ENCODE results near the gene LPAR2. TPM values are rescaled to one million over a fixed set of nuclear protein-coding genes. Genes with fewer than 3 reads are reported as not detected.
"Not testable (repeated sequence)": the region's sequence is repeated elsewhere in the genome, so short reads cannot be mapped to it uniquely, and the experiment has no call there.

Gene LPAR2
- total RNA-seq, 3 donors from 2014 or later = 9.4 to 15.1 (median 14.7) TPM

DNA sequence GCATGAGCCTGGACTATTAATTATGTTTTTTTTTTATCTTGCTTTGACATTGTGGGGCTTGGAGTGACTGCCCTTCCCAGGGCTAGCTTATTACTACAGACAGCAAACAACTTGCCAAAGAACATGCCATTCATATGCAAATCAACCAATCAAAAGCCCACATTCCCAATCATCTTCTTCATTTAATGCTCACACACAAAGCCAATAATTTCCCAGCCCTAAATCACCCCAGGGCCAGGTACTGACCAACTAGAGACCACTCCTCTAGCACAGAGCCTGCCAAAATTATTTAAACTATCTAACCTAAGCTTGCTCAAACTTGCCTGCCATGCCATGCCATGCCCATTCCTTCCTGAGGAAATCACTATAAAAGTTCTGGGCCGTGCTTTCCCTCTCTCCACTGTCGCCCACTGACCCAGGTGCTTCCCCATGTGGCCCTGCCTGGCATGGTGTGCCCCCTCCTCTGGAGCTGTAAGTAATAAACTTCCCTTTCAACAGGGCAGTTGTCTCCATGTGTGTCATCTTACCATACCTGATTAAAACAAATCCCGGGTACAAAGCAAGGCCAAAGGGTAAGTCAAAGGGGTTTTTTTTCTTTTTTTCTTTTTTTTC is 25.2 kb downstream of the LPAR2 start:
- Mint-ChIP-seq H3K4me3 (peak overlapping the region; percentile 55), H3K4me1 (ENCODE audit: low read depth) (peaks cover 67% of the 10 kb centered on the region), H3K27me3 (ENCODE audit: low read depth) (no peaks in the 10 kb centered on the region), H3K36me3 (ENCODE audit: insufficient read depth) (peaks cover 8% of the 10 kb centered on the region), H3K9me3 (peaks cover 7% of the 10 kb centered on the region)
- DNase-seq (no peak), ATAC-seq (no peak)

GRCh38 chr19:19602136-19602712 is 25.8 kb downstream of the LPAR2 start:
- H3K4me3 Mint-ChIP-seq = peak overlapping the region; percentile 42
- peak; percentile 41 for DNase-seq
- H3K9me3 Mint-ChIP-seq = peaks cover 7% of the 10 kb centered on the region
- ATAC-seq = no peak
- H3K4me1 Mint-ChIP-seq (ENCODE audit: low read depth) = peaks cover 70% of the 10 kb centered on the region
- H3K27me3 Mint-ChIP-seq (ENCODE audit: low read depth) = no peaks in the 10 kb centered on the region
- H3K36me3 Mint-ChIP-seq (ENCODE audit: insufficient read depth) = peaks cover 9% of the 10 kb centered on the region

DNA sequence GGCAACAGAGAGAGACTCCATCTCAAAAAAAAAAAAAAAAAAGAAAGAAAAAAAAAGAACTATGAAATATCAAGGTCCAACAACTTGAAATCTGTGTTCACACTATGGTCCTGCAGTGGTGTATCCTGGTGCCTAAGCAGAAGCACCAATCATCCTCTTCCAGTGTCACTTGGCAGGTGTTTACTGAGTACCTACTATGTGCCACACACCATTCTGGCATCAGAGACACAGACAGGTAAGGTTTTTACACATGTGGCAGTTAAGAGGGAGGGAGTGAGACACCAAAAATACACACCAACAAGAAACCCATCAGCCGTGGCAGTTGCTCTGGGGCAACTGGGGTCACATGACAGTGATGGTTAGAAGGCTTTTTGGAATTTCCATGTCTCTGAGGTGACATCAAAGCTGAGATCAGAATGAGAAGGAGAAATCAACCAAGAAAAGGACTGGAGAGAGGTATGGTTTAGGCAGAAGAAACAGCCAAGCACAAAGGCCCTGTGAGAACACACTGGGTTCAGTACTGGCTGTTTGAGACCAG is 27.2 kb downstream of the LPAR2 start:
- DNase-seq (no peak), ATAC-seq (no peak)
- Mint-ChIP-seq H3K27me3 (ENCODE audit: low read depth) (no peaks in the 10 kb centered on the region), H3K9me3 (peaks cover 7% of the 10 kb centered on the region), H3K4me1 (ENCODE audit: low read depth) (peaks cover 67% of the 10 kb centered on the region), H3K36me3 (ENCODE audit: insufficient read depth) (peaks cover 6% of the 10 kb centered on the region), H3K4me3 (peak overlapping the region; percentile 26)

GRCh38 chr19:19598728-19599451 is 29.1 kb downstream of the LPAR2 start:
- Mint-ChIP-seq H3K4me1 (ENCODE audit: low read depth) (peaks cover 82% of the 10 kb centered on the region), H3K36me3 (ENCODE audit: insufficient read depth) (peaks cover 11% of the 10 kb centered on the region), H3K4me3 (peak overlapping the region; percentile 73)
- ATAC-seq = peak; percentile 53 to 57
- DNase-seq = peak; percentile 60
- not testable (repeated sequence) for H3K27me3 Mint-ChIP-seq (ENCODE audit: low read depth); H3K9me3 Mint-ChIP-seq

GRCh38 chr19:19597809-19598306 is 30.2 kb downstream of the LPAR2 start:
- H3K4me1 Mint-ChIP-seq (ENCODE audit: low read depth) = peaks cover 73% of the 10 kb centered on the region
- ATAC-seq (peak; percentile 76 to 80), DNase-seq (peak; percentile 35)
- H3K9me3 Mint-ChIP-seq = peaks cover 7% of the 10 kb centered on the region
- peak overlapping the region; percentile 73 for H3K4me3 Mint-ChIP-seq
- H3K36me3 Mint-ChIP-seq (ENCODE audit: insufficient read depth) = peaks cover 11% of the 10 kb centered on the region
- no peaks in the 10 kb centered on the region for H3K27me3 Mint-ChIP-seq (ENCODE audit: low read depth)

DNA sequence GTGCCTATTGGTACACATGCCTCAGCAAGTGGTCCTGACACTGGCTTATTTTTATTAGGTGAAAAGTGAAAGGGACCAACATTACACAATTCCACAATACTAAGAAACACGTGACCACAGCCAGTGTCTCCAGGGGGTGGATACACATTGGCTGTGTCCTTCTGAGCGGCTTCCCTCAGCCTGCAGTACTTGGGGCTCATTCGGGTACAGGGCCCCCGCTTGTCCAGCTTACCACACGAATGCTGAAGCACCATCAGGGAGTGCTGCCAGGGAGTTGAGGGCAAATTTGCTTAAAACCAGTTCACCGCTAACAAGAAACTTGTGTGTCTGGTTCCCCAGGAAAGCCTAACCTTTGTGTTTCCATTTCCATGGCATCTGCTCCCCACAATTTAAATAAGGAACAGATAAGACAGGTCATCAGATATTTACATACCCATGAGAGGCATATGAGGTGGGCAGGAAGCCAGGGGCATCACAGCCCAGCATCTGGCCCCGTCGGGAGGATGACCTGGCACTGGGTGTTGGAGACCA is 32.8 kb downstream of the LPAR2 start:
- Mint-ChIP-seq H3K27me3 (ENCODE audit: low read depth) (no peaks in the 10 kb centered on the region), H3K36me3 (ENCODE audit: insufficient read depth) (peaks cover 9% of the 10 kb centered on the region), H3K9me3 (no peaks in the 10 kb centered on the region), H3K4me1 (ENCODE audit: low read depth) (peaks cover 72% of the 10 kb centered on the region), H3K4me3 (no peak overlapping the region)
- DNase-seq (no peak), ATAC-seq (no peak)

DNA sequence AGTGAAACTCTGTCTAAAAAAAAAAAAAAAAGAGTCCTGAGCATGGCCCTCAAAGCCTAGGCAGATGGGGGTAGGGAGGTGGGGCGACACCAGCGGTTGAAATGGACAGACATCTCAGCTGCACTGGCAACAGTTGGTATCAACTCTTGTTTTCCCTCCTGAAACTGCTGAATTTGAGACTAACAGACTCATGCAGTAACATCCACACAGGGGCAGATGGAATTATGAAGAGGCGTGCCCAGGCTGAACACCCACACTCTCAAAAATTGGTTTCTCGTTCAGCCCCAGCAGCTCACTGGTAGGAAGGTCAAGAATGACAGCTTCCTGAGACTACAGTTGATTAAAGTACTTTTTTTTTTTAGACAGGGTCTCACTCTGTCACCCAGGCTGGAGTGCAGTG is 33.6 kb downstream of the LPAR2 start:
- Mint-ChIP-seq H3K4me1 (ENCODE audit: low read depth) (peaks cover 76% of the 10 kb centered on the region), H3K9me3 (no peaks in the 10 kb centered on the region), H3K27me3 (ENCODE audit: low read depth) (no peaks in the 10 kb centered on the region), H3K36me3 (ENCODE audit: insufficient read depth) (peaks cover 9% of the 10 kb centered on the region), H3K4me3 (no peak overlapping the region)
- peak; percentile 15 for DNase-seq
- ATAC-seq = no peak

DNA sequence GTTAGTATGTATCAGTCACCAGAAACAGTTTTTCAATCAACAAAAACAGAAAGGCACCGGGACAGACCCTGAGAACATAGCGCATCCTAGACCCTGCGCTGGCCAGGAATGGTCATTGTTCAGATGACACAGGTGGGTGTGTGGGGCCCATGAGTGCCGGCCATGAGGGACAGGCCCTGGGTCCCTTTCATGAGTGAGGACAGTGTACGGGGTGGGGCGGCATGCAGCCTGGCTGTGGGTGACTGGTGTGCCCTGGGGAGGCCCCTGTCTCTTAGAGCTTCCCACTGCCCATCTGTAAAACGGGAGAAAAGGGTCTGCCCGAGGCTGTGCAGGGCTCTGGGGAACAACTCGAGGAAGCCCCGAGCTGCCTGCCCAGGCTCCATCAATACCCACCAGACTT is 35.3 kb downstream of the LPAR2 start:
- Mint-ChIP-seq H3K4me3 (no peak overlapping the region), H3K27me3 (ENCODE audit: low read depth) (no peaks in the 10 kb centered on the region), H3K36me3 (ENCODE audit: insufficient read depth) (peaks cover 8% of the 10 kb centered on the region), H3K4me1 (ENCODE audit: low read depth) (peaks cover 72% of the 10 kb centered on the region), H3K9me3 (no peaks in the 10 kb centered on the region)
- DNase-seq (no peak), ATAC-seq (no peak)

DNA sequence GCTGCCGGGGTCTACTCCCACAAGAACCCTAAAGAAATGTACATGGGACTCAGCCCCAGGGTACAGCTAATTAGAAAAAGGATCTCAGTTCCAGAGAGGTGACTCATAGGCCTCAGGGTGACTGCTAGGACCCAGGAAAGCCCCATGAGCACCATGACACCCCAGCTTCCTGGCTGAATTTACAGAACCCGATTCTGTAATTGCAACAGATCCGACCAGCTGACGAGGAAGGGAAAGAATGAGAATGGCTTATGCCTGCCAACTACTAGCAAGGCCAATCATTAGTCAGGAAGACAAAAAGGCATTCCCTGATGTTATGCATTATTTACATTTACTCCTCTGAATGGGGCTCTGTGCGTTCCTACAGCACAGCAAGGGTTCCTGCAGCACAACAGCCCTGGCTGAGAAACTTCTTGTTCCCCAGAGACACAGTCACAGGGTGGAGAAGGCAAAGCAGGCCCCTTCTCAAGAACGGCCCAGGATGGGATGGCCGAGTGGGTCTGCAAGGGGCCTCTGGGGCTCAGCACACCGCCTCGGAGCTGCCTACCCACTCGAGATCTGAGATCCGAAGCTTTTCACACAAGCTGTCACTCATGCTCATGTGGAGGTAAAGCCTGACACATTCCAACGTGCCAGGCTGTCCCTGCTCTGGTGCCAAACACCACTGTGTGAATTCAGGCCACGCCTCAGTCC is 36.7 kb downstream of the LPAR2 start:
- H3K4me3 Mint-ChIP-seq = peak overlapping the region; percentile 42
- H3K9me3 Mint-ChIP-seq = no peaks in the 10 kb centered on the region
- H3K36me3 Mint-ChIP-seq (ENCODE audit: insufficient read depth) = peaks cover 7% of the 10 kb centered on the region
- no peaks in the 10 kb centered on the region for H3K27me3 Mint-ChIP-seq (ENCODE audit: low read depth)
- peak; percentile 63 for DNase-seq
- peak; percentile 97 to 98 for ATAC-seq
- H3K4me1 Mint-ChIP-seq (ENCODE audit: low read depth) = peaks cover 63% of the 10 kb centered on the region

DNA sequence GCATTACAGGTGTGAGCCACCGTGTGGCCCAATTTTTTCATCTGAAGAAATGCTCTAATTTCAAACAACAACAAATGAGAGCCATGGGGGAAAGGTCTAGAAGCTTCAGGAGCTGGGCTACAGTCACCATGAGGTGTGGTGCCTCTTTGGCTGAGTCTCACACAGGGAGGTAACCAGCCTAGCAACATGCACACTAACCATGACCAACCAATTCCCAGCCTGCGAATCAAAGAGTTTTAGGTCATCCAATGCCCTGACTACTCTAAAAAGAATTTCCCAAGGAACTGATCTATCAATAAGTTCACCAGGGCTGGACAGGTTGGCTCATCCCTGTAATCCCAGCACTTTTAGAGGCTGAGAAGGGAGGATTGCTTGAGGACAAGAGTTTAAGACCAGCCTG is 39.5 kb downstream of the LPAR2 start:
- H3K4me3 Mint-ChIP-seq = no peak overlapping the region
- ATAC-seq (no peak), DNase-seq (no peak)
- H3K4me1 Mint-ChIP-seq (ENCODE audit: low read depth) = peaks cover 44% of the 10 kb centered on the region
- peaks cover 8% of the 10 kb centered on the region for H3K36me3 Mint-ChIP-seq (ENCODE audit: insufficient read depth)
- no peaks in the 10 kb centered on the region for H3K27me3 Mint-ChIP-seq (ENCODE audit: low read depth)
- H3K9me3 Mint-ChIP-seq = no peaks in the 10 kb centered on the region

GRCh38 chr19:19587771-19588170 is 40.2 kb downstream of the LPAR2 start:
- Mint-ChIP-seq H3K4me3 (no peak overlapping the region), H3K4me1 (ENCODE audit: low read depth) (peaks cover 42% of the 10 kb centered on the region), H3K27me3 (ENCODE audit: low read depth) (no peaks in the 10 kb centered on the region), H3K9me3 (no peaks in the 10 kb centered on the region), H3K36me3 (ENCODE audit: insufficient read depth) (peaks cover 8% of the 10 kb centered on the region)
- DNase-seq = no peak
- no peak for ATAC-seq

- DNase-seq (no peak), ATAC-seq (no peak)
- Mint-ChIP-seq H3K27me3 (ENCODE audit: low read depth) (no peaks in the 10 kb centered on the region), H3K9me3 (no peaks in the 10 kb centered on the region), H3K36me3 (ENCODE audit: insufficient read depth) (peaks cover 8% of the 10 kb centered on the region), H3K4me1 (ENCODE audit: low read depth) (peaks cover 23% of the 10 kb centered on the region), H3K4me3 (no peak overlapping the region)
These were observed 43.7 kb downstream of the LPAR2 start for GRCh38 chr19:19584356-19584755.

GRCh38 chr19:19582471-19582870 is 45.5 kb downstream of the LPAR2 start:
- peaks cover 11% of the 10 kb centered on the region for H3K4me1 Mint-ChIP-seq (ENCODE audit: low read depth)
- H3K4me3 Mint-ChIP-seq = no peak overlapping the region
- ATAC-seq (no peak), DNase-seq (no peak)
- H3K27me3 Mint-ChIP-seq (ENCODE audit: low read depth) = no peaks in the 10 kb centered on the region
- H3K36me3 Mint-ChIP-seq (ENCODE audit: insufficient read depth) = peaks cover 8% of the 10 kb centered on the region
- H3K9me3 Mint-ChIP-seq = no peaks in the 10 kb centered on the region

DNA sequence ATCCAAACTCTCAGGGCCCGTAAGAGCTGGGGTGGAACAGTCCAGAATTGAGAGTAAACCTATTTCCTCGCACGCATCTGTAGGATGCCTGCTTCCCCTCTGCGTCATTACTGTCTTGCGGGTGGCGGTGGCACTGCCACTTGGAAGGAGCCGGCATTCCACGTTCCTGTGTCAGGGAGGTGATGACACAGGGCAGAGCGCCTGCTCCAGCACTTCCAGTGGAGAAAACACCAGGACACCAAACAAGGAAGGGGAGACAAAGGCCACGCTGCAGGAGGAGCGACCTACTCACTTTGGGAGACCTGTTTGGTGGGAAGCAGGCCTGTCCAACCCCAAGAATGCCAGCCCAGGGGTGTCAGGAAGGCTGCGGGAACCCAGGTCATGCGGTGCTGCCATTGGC is 46.6 kb downstream of the LPAR2 start:
- Mint-ChIP-seq H3K9me3 (no peaks in the 10 kb centered on the region), H3K4me3 (no peak overlapping the region), H3K27me3 (ENCODE audit: low read depth) (no peaks in the 10 kb centered on the region), H3K4me1 (ENCODE audit: low read depth) (peaks cover 11% of the 10 kb centered on the region), H3K36me3 (ENCODE audit: insufficient read depth) (peaks cover 8% of the 10 kb centered on the region)
- no peak for ATAC-seq
- no peak for DNase-seq
